Measurements from ENCODE around the gene GRIN2A.

The GRIN2A gene

GRCh38 chr16:10213748-10214147, 31.5 kb upstream of the GRIN2A start:
- H3K4me3 ChIP-seq (ENCODE audit: low read length in 2 of 2) = no peak overlapping the region
- no peak overlapping the region for H3K27ac ChIP-seq (ENCODE audit: low read length)
- no peaks in the 10 kb centered on the region for H3K9me3 ChIP-seq (ENCODE audit: control insufficient read depth in 2 of 2, low read length in 2 of 2)
- H3K4me1 ChIP-seq (ENCODE audit: control insufficient read depth, insufficient read depth, low read length) = no peaks in the 10 kb centered on the region
- H3K9ac ChIP-seq (ENCODE audit: low read length in 2 of 2) = no peak overlapping the region
- no peaks in the 10 kb centered on the region for H3K36me3 ChIP-seq (ENCODE audit: control insufficient read depth in 2 of 2, insufficient read depth in 2 of 2, low read length in 2 of 2)
- peaks cover 6 to 14% of the 10 kb centered on the region in 2 donors for H3K27me3 ChIP-seq (ENCODE audit: control insufficient read depth in 1 of 2, insufficient read depth in 2 of 2, low read length in 2 of 2)

- Histone ChIP-seq H3K27ac (ENCODE audit: low read length) (no peak overlapping the region), H3K4me1 (ENCODE audit: control insufficient read depth, insufficient read depth, low read length) (no peaks in the 10 kb centered on the region), H3K9ac (ENCODE audit: low read length in 2 of 2) (no peak overlapping the region), H3K9me3 (ENCODE audit: control insufficient read depth in 2 of 2, low read length in 2 of 2) (no peaks in the 10 kb centered on the region), H3K36me3 (ENCODE audit: control insufficient read depth in 2 of 2, insufficient read depth in 2 of 2, low read length in 2 of 2) (no peaks in the 10 kb centered on the region), H3K4me3 (ENCODE audit: low read length in 2 of 2) (no peak overlapping the region), H3K27me3 (ENCODE audit: control insufficient read depth in 1 of 2, insufficient read depth in 2 of 2, low read length in 2 of 2) (peaks cover 6 to 11% of the 10 kb centered on the region in 2 donors)
Observed at GRCh38 chr16:10210944-10211343, 28.7 kb upstream of the GRIN2A start.

- H3K27me3 ChIP-seq (ENCODE audit: control insufficient read depth in 1 of 2, insufficient read depth in 2 of 2, low read length in 2 of 2) = peaks cover 6 to 7% of the 10 kb centered on the region in 2 donors
- no peaks in the 10 kb centered on the region for H3K9me3 ChIP-seq (ENCODE audit: control insufficient read depth in 2 of 2, low read length in 2 of 2)
- H3K9ac ChIP-seq (ENCODE audit: low read length in 2 of 2) = no peak overlapping the region
- H3K36me3 ChIP-seq (ENCODE audit: control insufficient read depth in 2 of 2, insufficient read depth in 2 of 2, low read length in 2 of 2) = no peaks in the 10 kb centered on the region
- H3K27ac ChIP-seq (ENCODE audit: low read length) = no peak overlapping the region
- H3K4me1 ChIP-seq (ENCODE audit: control insufficient read depth, insufficient read depth, low read length) = no peaks in the 10 kb centered on the region
- H3K4me3 ChIP-seq (ENCODE audit: low read length in 2 of 2) = no peak overlapping the region
Observed at GRCh38 chr16:10206865-10207264, 24.6 kb upstream of the GRIN2A start.

GRCh38 chr16:10206215-10206614, 24.0 kb upstream of the GRIN2A start:
- H3K27ac ChIP-seq (ENCODE audit: low read length) = no peak overlapping the region
- no peaks in the 10 kb centered on the region for H3K4me1 ChIP-seq (ENCODE audit: control insufficient read depth, insufficient read depth, low read length)
- H3K36me3 ChIP-seq (ENCODE audit: control insufficient read depth in 2 of 2, insufficient read depth in 2 of 2, low read length in 2 of 2) = no peaks in the 10 kb centered on the region
- H3K4me3 ChIP-seq (ENCODE audit: low read length in 2 of 2) = no peak overlapping the region
- no peak overlapping the region for H3K9ac ChIP-seq (ENCODE audit: low read length in 2 of 2)
- H3K9me3 ChIP-seq (ENCODE audit: control insufficient read depth in 2 of 2, low read length in 2 of 2) = no peaks in the 10 kb centered on the region
- H3K27me3 ChIP-seq (ENCODE audit: control insufficient read depth in 1 of 2, insufficient read depth in 2 of 2, low read length in 2 of 2) = peaks cover 4% of the 10 kb centered on the region in 2 donors

GRCh38 chr16:10205688-10206087, 23.5 kb upstream of the GRIN2A start:
- no peaks in the 10 kb centered on the region for H3K4me1 ChIP-seq (ENCODE audit: control insufficient read depth, insufficient read depth, low read length)
- peaks cover 0 to 1% of the 10 kb centered on the region in 2 donors for H3K27me3 ChIP-seq (ENCODE audit: control insufficient read depth in 1 of 2, insufficient read depth in 2 of 2, low read length in 2 of 2)
- H3K27ac ChIP-seq (ENCODE audit: low read length) = no peak overlapping the region
- no peaks in the 10 kb centered on the region for H3K9me3 ChIP-seq (ENCODE audit: control insufficient read depth in 2 of 2, low read length in 2 of 2)
- no peak overlapping the region for H3K9ac ChIP-seq (ENCODE audit: low read length in 2 of 2)
- H3K4me3 ChIP-seq (ENCODE audit: low read length in 2 of 2) = no peak overlapping the region
- no peaks in the 10 kb centered on the region for H3K36me3 ChIP-seq (ENCODE audit: control insufficient read depth in 2 of 2, insufficient read depth in 2 of 2, low read length in 2 of 2)

GRCh38 chr16:10202649-10203048, 20.4 kb upstream of the GRIN2A start:
- Histone ChIP-seq H3K4me3 (ENCODE audit: low read length in 2 of 2) (no peak overlapping the region), H3K9ac (ENCODE audit: low read length in 2 of 2) (no peak overlapping the region), H3K36me3 (ENCODE audit: control insufficient read depth in 2 of 2, insufficient read depth in 2 of 2, low read length in 2 of 2) (no peaks in the 10 kb centered on the region), H3K27me3 (ENCODE audit: control insufficient read depth in 1 of 2, insufficient read depth in 2 of 2, low read length in 2 of 2) (no peaks in the 10 kb centered on the region), H3K4me1 (ENCODE audit: control insufficient read depth, insufficient read depth, low read length) (no peaks in the 10 kb centered on the region), H3K9me3 (ENCODE audit: control insufficient read depth in 2 of 2, low read length in 2 of 2) (no peaks in the 10 kb centered on the region), H3K27ac (ENCODE audit: low read length) (no peak overlapping the region)

- Histone ChIP-seq H3K27ac (ENCODE audit: low read length) (no peak overlapping the region), H3K4me3 (ENCODE audit: low read length in 2 of 2) (no peak overlapping the region), H3K27me3 (ENCODE audit: control insufficient read depth in 1 of 2, insufficient read depth in 2 of 2, low read length in 2 of 2) (no peaks in the 10 kb centered on the region), H3K36me3 (ENCODE audit: control insufficient read depth in 2 of 2, insufficient read depth in 2 of 2, low read length in 2 of 2) (no peaks in the 10 kb centered on the region), H3K9ac (ENCODE audit: low read length in 2 of 2) (no peak overlapping the region), H3K9me3 (ENCODE audit: control insufficient read depth in 2 of 2, low read length in 2 of 2) (no peaks in the 10 kb centered on the region), H3K4me1 (ENCODE audit: control insufficient read depth, insufficient read depth, low read length) (no peaks in the 10 kb centered on the region)
Observed at GRCh38 chr16:10200637-10201586, 18.7 kb upstream of the GRIN2A start.

- H3K36me3 ChIP-seq (ENCODE audit: control insufficient read depth in 2 of 2, insufficient read depth in 2 of 2, low read length in 2 of 2) = no peaks in the 10 kb centered on the region
- H3K27me3 ChIP-seq (ENCODE audit: control insufficient read depth in 1 of 2, insufficient read depth in 2 of 2, low read length in 2 of 2) = peaks cover 0 to 5% of the 10 kb centered on the region in 2 donors
- H3K27ac ChIP-seq (ENCODE audit: low read length) = no peak overlapping the region
- H3K9ac ChIP-seq (ENCODE audit: low read length in 2 of 2) = no peak overlapping the region
- H3K9me3 ChIP-seq (ENCODE audit: control insufficient read depth in 2 of 2, low read length in 2 of 2) = peaks cover 0 to 2% of the 10 kb centered on the region in 2 donors
- no peaks in the 10 kb centered on the region for H3K4me1 ChIP-seq (ENCODE audit: control insufficient read depth, insufficient read depth, low read length)
- no peak overlapping the region for H3K4me3 ChIP-seq (ENCODE audit: low read length in 2 of 2)
Observed at GRCh38 chr16:10196999-10197398, 14.8 kb upstream of the GRIN2A start.

GRCh38 chr16:10191096-10191495, 8.9 kb upstream of the GRIN2A start:
- no peak overlapping the region for H3K9ac ChIP-seq (ENCODE audit: low read length in 2 of 2)
- H3K36me3 ChIP-seq (ENCODE audit: control insufficient read depth in 2 of 2, insufficient read depth in 2 of 2, low read length in 2 of 2) = no peaks in the 10 kb centered on the region
- H3K9me3 ChIP-seq (ENCODE audit: control insufficient read depth in 2 of 2, low read length in 2 of 2) = peaks cover 0 to 2% of the 10 kb centered on the region in 2 donors
- H3K27me3 ChIP-seq (ENCODE audit: control insufficient read depth in 1 of 2, insufficient read depth in 2 of 2, low read length in 2 of 2) = peaks cover 6 to 9% of the 10 kb centered on the region in 2 donors
- no peaks in the 10 kb centered on the region for H3K4me1 ChIP-seq (ENCODE audit: control insufficient read depth, insufficient read depth, low read length)
- H3K4me3 ChIP-seq (ENCODE audit: low read length in 2 of 2) = no peak overlapping the region
- no peak overlapping the region for H3K27ac ChIP-seq (ENCODE audit: low read length)

GRCh38 chr16:10189861-10190390, 7.7 kb upstream of the GRIN2A start:
- no peak overlapping the region for H3K27ac ChIP-seq (ENCODE audit: low read length)
- H3K4me1 ChIP-seq (ENCODE audit: control insufficient read depth, insufficient read depth, low read length) = no peaks in the 10 kb centered on the region
- H3K9ac ChIP-seq (ENCODE audit: low read length in 2 of 2) = no peak overlapping the region
- H3K27me3 ChIP-seq (ENCODE audit: control insufficient read depth in 1 of 2, insufficient read depth in 2 of 2, low read length in 2 of 2) = peaks cover 6 to 9% of the 10 kb centered on the region in 2 donors
- no peaks in the 10 kb centered on the region for H3K36me3 ChIP-seq (ENCODE audit: control insufficient read depth in 2 of 2, insufficient read depth in 2 of 2, low read length in 2 of 2)
- peaks cover 0 to 2% of the 10 kb centered on the region in 2 donors for H3K9me3 ChIP-seq (ENCODE audit: control insufficient read depth in 2 of 2, low read length in 2 of 2)
- H3K4me3 ChIP-seq (ENCODE audit: low read length in 2 of 2) = no peak overlapping the region

- no peak overlapping the region for H3K27ac ChIP-seq (ENCODE audit: low read length)
- H3K4me1 ChIP-seq (ENCODE audit: control insufficient read depth, insufficient read depth, low read length) = peaks cover 4% of the 10 kb centered on the region
Observed at GRCh38 chr16:10188236-10188635, 6.0 kb upstream of the GRIN2A start.

More at GRCh38 chr16:10188236-10188635, 6.0 kb upstream of the GRIN2A start:
- H3K9me3 ChIP-seq (ENCODE audit: control insufficient read depth in 2 of 2, low read length in 2 of 2) = no peaks in the 10 kb centered on the region
- H3K36me3 ChIP-seq (ENCODE audit: control insufficient read depth in 2 of 2, insufficient read depth in 2 of 2, low read length in 2 of 2) = no peaks in the 10 kb centered on the region
- no peak overlapping the region for H3K9ac ChIP-seq (ENCODE audit: low read length in 2 of 2)
- peaks cover 6 to 7% of the 10 kb centered on the region in 2 donors for H3K27me3 ChIP-seq (ENCODE audit: control insufficient read depth in 1 of 2, insufficient read depth in 2 of 2, low read length in 2 of 2)
- H3K4me3 ChIP-seq (ENCODE audit: low read length in 2 of 2) = no peak overlapping the region

All from stomach smooth muscle (tissue), 2 donors.